IMR-90 (cell line): Measurements from ENCODE around the gene MMP21. TPM values are rescaled to one million over a fixed set of nuclear protein-coding genes. Genes with fewer than 3 reads are reported as not detected.

ENCODE experiments used
- ATAC-seq: fragments of 200-7000 bp; cut with Tn5 transposase; 2 replicates; pipeline ENCODE4 v1.9.1; 2020; ENCODE audit warnings: low read depth, mild to moderate bottlenecking, moderate library complexity
- BruUV-seq: library from RNA; stranded (reverse); fragments of 400-500 nt; replicated peaks from 2 replicates; lab custom pipeline; 2021; lab: Mats Ljungman, UMichigan
- CTCF ChIA-PET: fragments of 300-600 bp; formaldehyde crosslinking; extraction: SDS; loops from one replicate; lab custom pipeline; 2021; ENCODE audit warnings: antibody characterized with exemption; lab: Yijun Ruan, JAX
- POLR2A ChIA-PET: fragments of 300-600 bp; sonication (Branson Sonifier 250); formaldehyde crosslinking; loops from one replicate; lab custom pipeline; 2022; ENCODE audit warnings: antibody characterized with exemption; ENCODE audit not compliant: unreplicated experiment; lab: Charles Lee
- DNase-seq: peaks from one replicate; pipeline ENCODE4 v3.0.0; 2013
- H2AFZ ChIP-seq: replicated peaks from 2 replicates; pipeline ENCODE3; 2013; ENCODE audit warnings: low read length, mild to moderate bottlenecking; ENCODE audit not compliant: poor library complexity
- H2AK5ac ChIP-seq: 2 replicates; pipeline ENCODE4 v1.6.1; 2013; ENCODE audit warnings: low read depth, low read length, inconsistent platforms
- H2AK9ac ChIP-seq: replicated peaks from 2 replicates; pipeline ENCODE3; 2013; ENCODE audit warnings: mild to moderate bottlenecking, low read depth, low read length, moderate library complexity; ENCODE audit not compliant: poor library complexity
- H2BK120ac ChIP-seq: 2 replicates; pipeline ENCODE4 v1.6.1; 2013; ENCODE audit warnings: low read depth, low read length, inconsistent platforms
- H2BK15ac ChIP-seq: 3 replicates; pipeline ENCODE4 v1.6.1; 2013; ENCODE audit warnings: low read depth, low read length, inconsistent platforms
- H2BK20ac ChIP-seq: 2 replicates; pipeline ENCODE4 v1.6.1; 2013; ENCODE audit warnings: low read depth, mild to moderate bottlenecking, inconsistent platforms, low read length, moderate library complexity
- H2BK5ac ChIP-seq: 2 replicates; pipeline ENCODE4 v1.6.1; 2013; ENCODE audit warnings: mild to moderate bottlenecking, low read depth, low read length, inconsistent platforms; ENCODE audit not compliant: poor library complexity, severe bottlenecking
- H3K14ac ChIP-seq: replicated peaks from 2 replicates; pipeline ENCODE4 v1.6.1; 2013; ENCODE audit warnings: low read depth, low read length, inconsistent platforms
- H3K18ac ChIP-seq: 2 replicates; pipeline ENCODE4 v1.6.1; 2013; ENCODE audit warnings: low read depth, low read length, control low read depth
- H3K23ac ChIP-seq: 2 replicates; pipeline ENCODE4 v1.6.1; 2013; ENCODE audit warnings: low read depth, low read length, inconsistent platforms
- H3K27ac ChIP-seq: 2 replicates; pipeline ENCODE4 v1.5.1; 2013; ENCODE audit warnings: mild to moderate bottlenecking, control low read depth, low read length; ENCODE audit not compliant: insufficient read depth
- H3K27me3 ChIP-seq: 2 replicates; pipeline ENCODE4 v1.6.1; 2013; ENCODE audit warnings: low read length; ENCODE audit not compliant: control insufficient read depth, insufficient read depth
- H3K36me3 ChIP-seq: 2 replicates; pipeline ENCODE4 v1.6.1; 2013; ENCODE audit warnings: low read length, mixed read lengths; ENCODE audit not compliant: control insufficient read depth, insufficient read depth
- H3K4ac ChIP-seq: 2 replicates; pipeline ENCODE4 v1.6.1; 2013; ENCODE audit warnings: low read depth, low read length, inconsistent platforms
- H3K4me1 ChIP-seq: 2 replicates; pipeline ENCODE4 v1.6.1; 2013; ENCODE audit warnings: low read length, mixed read lengths; ENCODE audit not compliant: control insufficient read depth, insufficient read depth
- H3K4me2 ChIP-seq: 2 replicates; pipeline ENCODE4 v1.6.1; 2013; ENCODE audit warnings: low read depth, mild to moderate bottlenecking, control low read depth, low read length, moderate library complexity
- H3K4me3 ChIP-seq: 2 replicates; pipeline ENCODE4 v1.5.1; 2013; ENCODE audit warnings: low read depth, mild to moderate bottlenecking, control low read depth, low read length, moderate library complexity; ENCODE audit not compliant: insufficient read depth
- H3K56ac ChIP-seq: 2 replicates; pipeline ENCODE4 v1.6.1; 2013; ENCODE audit warnings: low read length, inconsistent platforms; ENCODE audit not compliant: insufficient read depth; ENCODE audit errors: extremely low read depth
- H3K79me1 ChIP-seq, 2 experiments: 2 replicates each; pipeline ENCODE4 v1.6.1; 2013; ENCODE audit warnings: low read length in 2 of 2, inconsistent platforms in 1 of 2, low read depth in 1 of 2
- H3K9ac ChIP-seq: 2 replicates; pipeline ENCODE4 v1.6.1; 2013; ENCODE audit warnings: low read depth, low read length, control low read depth
- H3K9me1 ChIP-seq: 2 replicates; pipeline ENCODE4 v1.6.1; 2013; ENCODE audit warnings: low read length, inconsistent platforms; ENCODE audit not compliant: insufficient read depth
- H3K9me3 ChIP-seq: 2 replicates; pipeline ENCODE4 v1.6.1; 2013; ENCODE audit warnings: low read length; ENCODE audit not compliant: control insufficient read depth, insufficient read depth
- H4K20me1 ChIP-seq: 2 replicates; pipeline ENCODE4 v1.6.1; 2013; ENCODE audit warnings: low read length, inconsistent platforms; ENCODE audit not compliant: insufficient read depth
- H4K5ac ChIP-seq: 2 replicates; pipeline ENCODE4 v1.6.1; 2013; ENCODE audit warnings: mild to moderate bottlenecking, low read depth, low read length, control low read depth
- H4K8ac ChIP-seq, 2 experiments: 2 replicates each; pipeline ENCODE4 v1.6.1; 2013; ENCODE audit warnings: low read depth in 2 of 2, low read length in 2 of 2, control low read depth in 1 of 2, inconsistent platforms in 1 of 2
- H4K91ac ChIP-seq: 2 replicates; pipeline ENCODE4 v1.6.1; 2013; ENCODE audit warnings: low read depth, low read length, inconsistent platforms; ENCODE audit not compliant: insufficient read depth
- CTCF ChIP-seq: conservative IDR thresholded peaks from 2 replicates; pipeline ENCODE4 v1.5.1; 2012; ENCODE audit warnings: mild to moderate bottlenecking, low read depth, low read length, improper control_type of control experiment
- USF2 ChIP-seq: fragments of 150-350 bp; IDR thresholded peaks from 2 replicates; pipeline ENCODE4 v1.6.1; 2017; ENCODE audit warnings: mild to moderate bottlenecking, antibody characterized with exemption, low read length, low read depth
- WGBS, 2 experiments: methylation state at CpG; one replicate each; pipeline versions ENCODE4 v1.1.5 to v1.1.7; 2013; ENCODE audit warnings: missing lambda C conversion rate in 2 of 2; ENCODE audit not compliant: insufficient read length in 1 of 2; ENCODE audit errors: extremely low coverage in 2 of 2; 5-methylcytosine and 5-hydroxymethylcytosine counted together
- dilution Hi-C: fragments of 300-500 bp; cut with HindIII; formaldehyde crosslinking; loops from one replicate; pipeline ENCODE4 v1.14.3; 2018; ENCODE audit warnings: low sequenced_read_pairs; ENCODE audit not compliant: unreplicated experiment
- in situ Hi-C: fragments of 300-500 bp; cut with MboI; formaldehyde crosslinking; loops from 3 replicates; pipeline ENCODE4 v1.14.3; 2019; ENCODE audit warnings: low sequenced_read_pairs, inconsistent platforms, mixed read lengths
- intact Hi-C: fragments of 100-400 bp; cut with micrococcal nuclease; formaldehyde crosslinking; loops from 2 replicates; pipeline ENCODE4 v1.10.0; 2022
- polyA plus RNA-seq, 3 experiments: library from polyadenylated mRNA; depleted of rRNA; stranded (reverse); fragments of >200 nt; gene quantifications; 2 replicates each; pipeline ENCODE4 v1.2.3, GENCODE V29; 2012; ENCODE audit warnings: low replicate concordance in 1 of 3
- total RNA-seq: library from RNA; depleted of rRNA; stranded (reverse); fragments of >200 nt; gene quantifications from 2 replicates; pipeline ENCODE4 v1.2.3, GENCODE V29; 2012

Gene MMP21
- total and polyA plus RNA-seq, 2 of the 4 experiments (the other 2 are of a cell fraction): not detected

GRCh38 chr10:125782616-125783015 is 7.0 kb upstream of the MMP21 start:
- DNase-seq: peak; percentile 4
- H3K4me1 ChIP-seq: no peaks in the 10 kb centered on the region
- H2AK5ac ChIP-seq: no peak overlapping the region
- no peak overlapping the region for H4K5ac ChIP-seq
- no peak overlapping the region for H4K91ac ChIP-seq
- no peak overlapping the region for H4K8ac ChIP-seq
- no peak overlapping the region for H2AK9ac ChIP-seq
- no TSS peak for BruUV-seq
- dilution Hi-C loops: no loop called here
- no peaks in the 10 kb centered on the region; the same call in 1 of the 2 replicates for H3K27me3 ChIP-seq
- H3K18ac ChIP-seq: no peak overlapping the region
- H2BK20ac ChIP-seq: no peak overlapping the region
- H2BK15ac ChIP-seq: no peak overlapping the region
- no peak overlapping the region for H3K4ac ChIP-seq
- no peak overlapping the region for H2BK120ac ChIP-seq
- no peak overlapping the region for H3K9ac ChIP-seq
- CTCF ChIA-PET: no interaction called here
- no peak overlapping the region for H3K14ac ChIP-seq
- H3K23ac ChIP-seq: no peak overlapping the region
- no peaks in the 10 kb centered on the region for H3K36me3 ChIP-seq
- H3K4me2 ChIP-seq: no peak overlapping the region
- ATAC-seq: no peak
- POLR2A ChIA-PET: no interaction called here
- H2BK5ac ChIP-seq: no peak overlapping the region
- H2AFZ ChIP-seq: peak overlapping the region; percentile 30
- H3K9me1 ChIP-seq: no peaks in the 10 kb centered on the region
- no peak overlapping the region for H3K27ac ChIP-seq
- intact Hi-C loops: no loop called here
- WGBS, 2 experiments: no CpG with 5 or more reads among the region's 11 CpGs
- H3K56ac ChIP-seq: no peak overlapping the region
- no peaks in the 10 kb centered on the region for H3K79me1 ChIP-seq
- no peak overlapping the region for H3K4me3 ChIP-seq
- H3K9me3 ChIP-seq: no peaks in the 10 kb centered on the region
- TF ChIP-seq USF2 (peak; percentile 30), CTCF (no peak)
- H4K20me1 ChIP-seq: no peaks in the 10 kb centered on the region
- in situ Hi-C loops: no loop called here
